HFFc6 (cell line): ENCODE results near the gene AP2A1. TPM values are rescaled to one million over a fixed set of nuclear protein-coding genes. Genes with fewer than 3 reads are reported as not detected.

Source experiments
- DNase-seq: peaks from one replicate; pipeline ENCODE4 v3.0.0-alpha.2; 2018
- H3K27ac Mint-ChIP-seq: 2 replicates; pipeline ENCODE4 v1.8.0; 2020; ENCODE audit warnings: mild to moderate bottlenecking, mixed read lengths
- H3K27me3 Mint-ChIP-seq: 2 replicates; pipeline ENCODE4 v1.8.0; 2021; ENCODE audit warnings: mild to moderate bottlenecking, moderate library complexity, mixed read lengths; ENCODE audit not compliant: insufficient read depth
- H3K36me3 Mint-ChIP-seq: 2 replicates; pipeline ENCODE4 v1.8.0; 2021; ENCODE audit warnings: low read depth, mixed read lengths
- H3K4me1 Mint-ChIP-seq: 2 replicates; pipeline ENCODE4 v1.8.0; 2020; ENCODE audit warnings: low read depth, mixed read lengths
- H3K4me3 Mint-ChIP-seq: 2 replicates; pipeline ENCODE4 v1.8.0; 2020; ENCODE audit warnings: mild to moderate bottlenecking, moderate library complexity, mixed read lengths
- H3K9me3 Mint-ChIP-seq: 2 replicates; pipeline ENCODE4 v1.8.0; 2020; ENCODE audit warnings: mild to moderate bottlenecking, mixed read lengths
- total RNA-seq, 6 experiments: library from RNA; stranded (reverse); fragmentation: NEBNext Ultra II Directional; extraction: Animal tissue kit (Norgen Biotek cat#: 25700); gene quantifications; 2 replicates in 1 of 6; 3 replicates in 5 of 6; pipeline ENCODE4 v1.2.3, GENCODE V29; 2021
- TF ChIP-seq, protein P1 (sequence below): fragments of 200-600 bp; sonication (generic); IDR thresholded peaks from 2 replicates; pipeline ENCODE4 v1.5.0; 2021; ENCODE audit warnings: antibody characterized with exemption, mild to moderate bottlenecking

The AP2A1 gene
- total RNA-seq, 6 experiments from 2014 or later: 145 to 177 (median 162) TPM

DNA sequence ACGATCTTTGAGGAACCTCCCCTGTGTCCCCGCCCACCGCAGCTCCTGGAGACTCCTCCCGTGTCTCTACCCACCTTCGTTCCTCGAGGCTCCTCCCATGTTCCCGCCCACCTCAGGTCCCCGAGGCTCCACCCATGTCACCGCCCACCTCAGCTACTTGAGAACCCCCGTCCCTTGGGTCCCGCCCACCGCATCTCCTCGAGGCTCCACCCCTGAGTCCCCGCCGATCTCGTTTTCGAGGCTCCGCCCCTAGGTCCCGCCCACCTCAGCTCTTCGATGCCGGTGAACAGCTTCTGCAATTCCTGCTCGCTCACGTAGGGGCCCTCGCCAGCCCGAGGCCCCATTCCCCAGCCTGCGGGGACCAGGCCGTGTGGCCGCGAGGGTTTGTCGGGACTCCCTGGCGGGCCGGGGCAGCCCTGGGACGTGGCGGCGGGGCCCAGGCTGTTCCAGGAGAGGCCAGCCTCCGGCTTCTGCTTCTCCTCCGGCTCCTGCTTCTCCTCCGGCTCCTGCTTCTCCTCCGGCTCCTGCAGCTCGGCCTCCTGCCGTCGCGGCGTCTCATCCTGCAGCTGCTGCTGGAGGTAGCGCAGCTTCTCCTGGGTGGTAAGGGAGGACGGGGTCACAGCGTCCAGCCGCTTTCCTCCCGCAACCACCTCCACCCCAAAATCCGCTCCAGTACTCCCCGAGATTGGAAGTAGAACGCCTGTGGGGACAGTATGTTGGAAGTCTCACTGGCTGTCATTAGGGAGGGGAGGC, 20.4 kb upstream of the AP2A1 start:
- no peak overlapping the region for H3K27ac Mint-ChIP-seq
- DNase-seq: no peak
- H3K27me3 Mint-ChIP-seq: peaks cover 2% of the 10 kb centered on the region; the same call in 1 of the 2 replicates
- H3K36me3 Mint-ChIP-seq: no peaks in the 10 kb centered on the region
- TF ChIP-seq, protein P1, sequence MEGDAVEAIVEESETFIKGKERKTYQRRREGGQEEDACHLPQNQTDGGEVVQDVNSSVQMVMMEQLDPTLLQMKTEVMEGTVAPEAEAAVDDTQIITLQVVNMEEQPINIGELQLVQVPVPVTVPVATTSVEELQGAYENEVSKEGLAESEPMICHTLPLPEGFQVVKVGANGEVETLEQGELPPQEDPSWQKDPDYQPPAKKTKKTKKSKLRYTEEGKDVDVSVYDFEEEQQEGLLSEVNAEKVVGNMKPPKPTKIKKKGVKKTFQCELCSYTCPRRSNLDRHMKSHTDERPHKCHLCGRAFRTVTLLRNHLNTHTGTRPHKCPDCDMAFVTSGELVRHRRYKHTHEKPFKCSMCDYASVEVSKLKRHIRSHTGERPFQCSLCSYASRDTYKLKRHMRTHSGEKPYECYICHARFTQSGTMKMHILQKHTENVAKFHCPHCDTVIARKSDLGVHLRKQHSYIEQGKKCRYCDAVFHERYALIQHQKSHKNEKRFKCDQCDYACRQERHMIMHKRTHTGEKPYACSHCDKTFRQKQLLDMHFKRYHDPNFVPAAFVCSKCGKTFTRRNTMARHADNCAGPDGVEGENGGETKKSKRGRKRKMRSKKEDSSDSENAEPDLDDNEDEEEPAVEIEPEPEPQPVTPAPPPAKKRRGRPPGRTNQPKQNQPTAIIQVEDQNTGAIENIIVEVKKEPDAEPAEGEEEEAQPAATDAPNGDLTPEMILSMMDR: no peak
- peaks cover 11% of the 10 kb centered on the region for H3K4me1 Mint-ChIP-seq
- H3K9me3 Mint-ChIP-seq: peaks cover 5% of the 10 kb centered on the region; the same call in 1 of the 2 replicates
- H3K4me3 Mint-ChIP-seq: no peak overlapping the region

DNA sequence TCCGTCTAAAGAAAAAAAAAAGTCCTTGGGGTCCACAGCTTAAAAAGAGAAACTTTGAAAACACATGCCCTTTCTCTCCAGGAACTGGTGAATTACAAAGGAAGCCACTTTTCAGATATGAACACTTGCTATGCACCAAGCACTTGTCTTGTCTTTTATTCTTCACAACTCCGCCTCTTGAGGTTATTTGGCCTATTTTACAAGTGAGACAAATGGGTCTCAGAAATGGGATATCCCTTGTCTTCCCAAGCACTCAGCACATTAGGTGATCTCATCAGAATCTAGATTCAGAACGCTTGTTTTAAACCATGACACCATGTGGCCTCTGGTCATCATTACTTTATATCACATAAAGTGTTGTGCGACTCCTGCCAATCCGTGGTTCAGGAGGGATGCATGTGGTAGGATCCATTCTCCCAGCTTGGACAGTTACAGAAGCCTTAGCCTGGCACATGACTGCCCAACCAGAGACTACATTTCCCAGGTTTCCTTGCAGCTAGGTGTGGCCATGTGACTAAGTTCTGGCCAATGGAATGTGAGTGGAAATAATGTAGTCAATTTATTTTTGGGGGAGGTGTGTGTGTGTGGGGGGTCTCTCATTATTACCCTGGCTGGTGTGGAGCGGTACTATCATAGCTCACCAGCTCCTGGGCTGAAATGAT, 17.6 kb upstream of the AP2A1 start:
- no peaks in the 10 kb centered on the region for H3K36me3 Mint-ChIP-seq

DNA sequence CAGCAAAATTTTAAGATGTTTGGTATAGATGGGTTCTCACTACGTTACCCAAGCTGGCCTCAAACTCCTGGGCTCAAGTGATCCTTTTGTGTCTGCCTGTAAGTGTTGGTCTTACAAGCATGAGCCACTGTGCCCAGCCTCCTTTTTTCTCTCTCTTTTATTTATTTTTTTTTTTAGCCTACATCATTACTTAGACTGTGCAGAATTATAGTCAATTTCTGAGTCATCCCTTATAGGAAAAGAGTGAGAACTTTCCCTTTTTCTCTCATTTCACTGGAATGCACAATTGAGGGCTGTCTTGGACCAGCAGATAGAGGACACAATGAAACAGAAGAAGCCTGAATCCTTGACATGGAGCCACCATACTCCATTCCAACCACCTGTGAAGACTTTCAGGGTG, 17.0 kb upstream of the AP2A1 start:
- Mint-ChIP-seq H3K36me3 (peaks cover 4% of the 10 kb centered on the region; the same call in 1 of the 2 replicates), H3K9me3 (peaks cover 17% of the 10 kb centered on the region), H3K4me1 (peaks cover 11% of the 10 kb centered on the region), H3K27me3 (peaks cover 2% of the 10 kb centered on the region; the same call in 1 of the 2 replicates), H3K27ac (no peak overlapping the region), H3K4me3 (no peak overlapping the region)
- TF ChIP-seq, protein P1: no peak
- no peak for DNase-seq

More for the DNA sequence above, 17.6 kb upstream of the AP2A1 start:
- Mint-ChIP-seq H3K4me3 (no peak overlapping the region), H3K27me3 (peaks cover 2% of the 10 kb centered on the region; the same call in 1 of the 2 replicates), H3K27ac (no peak overlapping the region), H3K9me3 (peaks cover 13% of the 10 kb centered on the region; the same call in 1 of the 2 replicates), H3K4me1 (peaks cover 11% of the 10 kb centered on the region)
- DNase-seq: peak; percentile 17
- TF ChIP-seq, protein P1: no peak

DNA sequence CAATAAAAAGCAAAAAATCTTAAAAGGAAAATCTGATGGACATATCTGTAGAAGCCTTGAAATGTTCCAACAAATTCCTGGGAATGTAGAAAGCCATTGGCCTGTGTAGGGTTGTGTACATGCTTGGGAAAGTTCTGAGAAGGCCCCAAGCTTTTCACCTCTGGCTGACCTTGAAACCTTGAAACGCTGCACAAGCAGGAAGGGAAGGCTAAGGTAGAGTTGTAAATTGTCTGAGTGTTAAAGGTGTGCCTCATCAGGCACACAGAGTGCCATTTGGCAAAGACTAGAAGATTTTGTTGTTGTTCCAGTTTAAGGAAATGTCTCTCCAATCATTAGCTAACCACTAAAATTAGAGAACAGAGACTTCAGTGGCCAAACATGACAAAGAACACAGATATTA, 14.1 kb upstream of the AP2A1 start:
- Mint-ChIP-seq H3K9me3 (peaks cover 29% of the 10 kb centered on the region), H3K4me1 (peaks cover 28% of the 10 kb centered on the region), H3K4me3 (no peak overlapping the region), H3K27ac (no peak overlapping the region), H3K36me3 (peaks cover 4% of the 10 kb centered on the region; the same call in 1 of the 2 replicates), H3K27me3 (no peaks in the 10 kb centered on the region)
- TF ChIP-seq, protein P1: no peak
- DNase-seq: no peak

DNA sequence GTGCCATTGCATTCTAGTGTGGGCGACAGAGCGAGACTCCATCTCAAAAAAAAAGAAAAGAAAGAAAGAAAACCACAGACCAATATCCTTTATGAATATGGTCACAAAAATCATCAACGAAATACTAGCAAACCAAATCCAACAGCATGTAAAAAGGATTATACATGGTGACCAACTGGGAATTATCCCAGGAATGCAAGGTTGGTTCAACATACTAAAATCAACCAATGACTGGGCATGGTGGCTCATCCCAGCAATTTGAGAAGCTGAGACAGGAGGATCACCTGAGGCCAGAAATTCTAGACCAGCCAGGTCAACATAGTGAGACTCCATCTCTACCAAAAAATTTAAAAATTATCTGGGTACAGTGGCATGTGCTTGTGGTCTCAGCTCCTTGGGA, 10.8 kb upstream of the AP2A1 start:
- H3K27ac Mint-ChIP-seq: peak overlapping the region; percentile 57
- H3K9me3 Mint-ChIP-seq: peaks cover 29% of the 10 kb centered on the region
- peaks cover 30% of the 10 kb centered on the region for H3K4me1 Mint-ChIP-seq
- DNase-seq: no peak
- H3K36me3 Mint-ChIP-seq: peaks cover 4% of the 10 kb centered on the region; the same call in 1 of the 2 replicates
- TF ChIP-seq, protein P1: no peak
- no peak overlapping the region for H3K4me3 Mint-ChIP-seq
- no peaks in the 10 kb centered on the region for H3K27me3 Mint-ChIP-seq
